H1 (cell line): ENCODE results near the gene MLKL. TPM values are rescaled to one million over a fixed set of nuclear protein-coding genes. Genes with fewer than 3 reads are reported as not detected.

ENCODE experiments used
- CTCF ChIA-PET: fragments of 300-600 bp; sonication (Branson Sonifier 250); formaldehyde crosslinking; loops from one replicate; lab custom pipeline; 2021; ENCODE audit not compliant: partially characterized antibody; lab: Charles Lee
- POLR2A ChIA-PET: fragments of 300-600 bp; sonication (Branson Sonifier 250); formaldehyde crosslinking; loops from one replicate; lab custom pipeline; 2021; ENCODE audit warnings: inconsistent platforms; ENCODE audit not compliant: partially characterized antibody; lab: Charles Lee
- DNase-seq, 2 experiments: peaks; one replicate each; pipeline versions ENCODE4 v3.0.0 to v3.0.0-alpha.2; 2010 to 2022; ENCODE audit warnings: low spot score in 2 of 2, low read depth in 1 of 2, mixed read lengths in 1 of 2
- FAIRE-seq: peaks from 2 replicates; lab custom pipeline; 2011; peaks lifted over from hg19 to GRCh38; lab: Jason Lieb, UNC
- H2AFZ ChIP-seq: 2 replicates; pipeline ENCODE4 v1.8.1; 2012; ENCODE audit warnings: low read length, inconsistent platforms
- H2AK5ac ChIP-seq: 2 replicates; pipeline ENCODE4 v1.6.1; 2013; ENCODE audit warnings: low read depth, low read length
- H2BK120ac ChIP-seq: replicated peaks from 2 replicates; pipeline ENCODE3; 2013; ENCODE audit warnings: low read depth, low read length, inconsistent platforms
- H2BK12ac ChIP-seq: 2 replicates; pipeline ENCODE4 v1.6.1; 2013; ENCODE audit warnings: low read depth, low read length
- H2BK15ac ChIP-seq: 2 replicates; pipeline ENCODE4 v1.6.1; 2013; ENCODE audit warnings: low read length
- H2BK20ac ChIP-seq: 2 replicates; pipeline ENCODE4 v1.6.1; 2013; ENCODE audit warnings: low read length
- H2BK5ac ChIP-seq: 2 replicates; pipeline ENCODE4 v1.6.1; 2013; ENCODE audit warnings: low read depth, low read length
- H3K14ac ChIP-seq: 2 replicates; pipeline ENCODE4 v1.6.1; 2013; ENCODE audit warnings: inconsistent platforms; ENCODE audit not compliant: insufficient read length
- H3K18ac ChIP-seq: 2 replicates; pipeline ENCODE4 v1.6.1; 2013; ENCODE audit warnings: low read length; ENCODE audit errors: extremely low read depth
- H3K23ac ChIP-seq: 2 replicates; pipeline ENCODE4 v1.6.1; 2013; ENCODE audit warnings: inconsistent platforms; ENCODE audit not compliant: insufficient read length
- H3K23me2 ChIP-seq: 2 replicates; pipeline ENCODE4 v1.6.1; 2013; ENCODE audit warnings: low read depth, low read length
- H3K27ac ChIP-seq: 2 replicates; pipeline ENCODE4 v1.6.1; 2011; ENCODE audit warnings: low read depth, low read length, inconsistent platforms
- H3K27me3 ChIP-seq, 4 experiments: replicated peaks in 1 of 4; 1 replicate in 1 of 4; 2 replicates in 3 of 4; pipeline versions ENCODE4 v1.6.1 to v1.8.1; 2011 to 2013; ENCODE audit warnings: low read length in 3 of 4, mild to moderate bottlenecking in 3 of 4, inconsistent platforms in 2 of 4, mixed read lengths in 2 of 4, moderate library complexity in 1 of 4; ENCODE audit not compliant: control insufficient read depth in 3 of 4, insufficient read depth in 3 of 4; ENCODE audit errors: extremely low read depth in 1 of 4
- H3K36me3 ChIP-seq, 4 experiments: 2 replicates each; pipeline versions ENCODE4 v1.6.1 to v1.8.1; 2011 to 2013; ENCODE audit warnings: mild to moderate bottlenecking in 4 of 4, low read length in 3 of 4, moderate library complexity in 2 of 4, control low read depth in 1 of 4, inconsistent platforms in 1 of 4; ENCODE audit not compliant: insufficient read depth in 4 of 4, control insufficient read depth in 2 of 4
- H3K4ac ChIP-seq: replicated peaks from 2 replicates; pipeline ENCODE3; 2013; ENCODE audit warnings: low read length, low read depth, mixed read lengths, inconsistent platforms; ENCODE audit not compliant: insufficient read length
- H3K4me1 ChIP-seq, 4 experiments: replicated peaks in 1 of 4; 1 replicate in 1 of 4; 2 replicates in 3 of 4; pipeline versions ENCODE4 v1.6.1 to v1.8.1; 2011 to 2013; ENCODE audit warnings: low read length in 3 of 4, inconsistent platforms in 2 of 4, mixed read lengths in 1 of 4; ENCODE audit not compliant: insufficient read depth in 4 of 4, control insufficient read depth in 3 of 4
- H3K4me2 ChIP-seq, 2 experiments: 2 replicates each; pipeline versions ENCODE4 v1.6.1 to v1.8.1; 2011 to 2013; ENCODE audit warnings: low read depth in 2 of 2, low read length in 2 of 2, control low read depth in 1 of 2, inconsistent platforms in 1 of 2, mild to moderate bottlenecking in 1 of 2; ENCODE audit not compliant: insufficient read depth in 1 of 2
- H3K4me3 ChIP-seq, 4 experiments: fragments of 200-600, 300-600 bp in 1 of 4; sonication (generic), shearing (Covaris generic), sonication (Bioruptor Twin) in 1 of 4; 2 replicates each; pipeline versions ENCODE4 v1.5.1 to v1.8.1; 2011 to 2016; ENCODE audit warnings: low read length in 4 of 4, low read depth in 3 of 4, control low read depth in 2 of 4, inconsistent platforms in 2 of 4, mild to moderate bottlenecking in 2 of 4, mixed read lengths in 1 of 4, moderate library complexity in 1 of 4; ENCODE audit not compliant: insufficient read depth in 2 of 4; ENCODE audit errors: extremely low read depth in 1 of 4
- H3K56ac ChIP-seq: replicated peaks from 2 replicates; pipeline ENCODE3; 2013; ENCODE audit warnings: low read depth, mild to moderate bottlenecking, mixed read lengths, low read length, inconsistent platforms; ENCODE audit not compliant: insufficient read length
- H3K79me1 ChIP-seq: 2 replicates; pipeline ENCODE4 v1.6.1; 2013; ENCODE audit warnings: low read depth, low read length, control low read depth
- H3K79me2 ChIP-seq, 2 experiments: 2 replicates each; pipeline versions ENCODE4 v1.6.1 to v1.8.1; 2012 to 2013; ENCODE audit warnings: low read length in 2 of 2, mild to moderate bottlenecking in 2 of 2, inconsistent platforms in 1 of 2; ENCODE audit not compliant: insufficient read depth in 2 of 2, control insufficient read depth in 1 of 2
- H3K9ac ChIP-seq, 4 experiments: replicated peaks in 1 of 4; 1 replicate in 1 of 4; 2 replicates in 3 of 4; pipeline versions ENCODE4 v1.6.1 to v1.8.1; 2011 to 2013; ENCODE audit warnings: low read depth in 3 of 4, low read length in 3 of 4, control low read depth in 2 of 4, mild to moderate bottlenecking in 2 of 4, moderate library complexity in 2 of 4, inconsistent platforms in 1 of 4; ENCODE audit errors: extremely low read depth in 1 of 4
- H3K9me3 ChIP-seq, 2 experiments: 2 replicates each; pipeline versions ENCODE4 v1.6.1 to v1.8.1; 2012 to 2013; ENCODE audit warnings: mild to moderate bottlenecking in 2 of 2, moderate library complexity in 2 of 2, control low read depth in 1 of 2, inconsistent platforms in 1 of 2, low read depth in 1 of 2, low read length in 1 of 2, mixed read lengths in 1 of 2; ENCODE audit not compliant: insufficient read depth in 2 of 2
- H4K20me1 ChIP-seq, 2 experiments: replicated peaks in 1 of 2; 2 replicates each; pipeline versions ENCODE3 to v1.8.1; 2011 to 2013; ENCODE audit warnings: inconsistent platforms in 2 of 2, low read length in 2 of 2, mild to moderate bottlenecking in 1 of 2; ENCODE audit not compliant: insufficient read depth in 2 of 2, control insufficient read depth in 1 of 2
- H4K5ac ChIP-seq: 2 replicates; pipeline ENCODE4 v1.6.1; 2013; ENCODE audit warnings: low read length, low read depth, mixed read lengths, inconsistent platforms; ENCODE audit not compliant: insufficient read length
- H4K8ac ChIP-seq: 2 replicates; pipeline ENCODE4 v1.8.0; 2013; ENCODE audit warnings: mild to moderate bottlenecking, moderate library complexity, low read length, inconsistent platforms; ENCODE audit not compliant: insufficient read depth; ENCODE audit errors: extremely low read depth
- H4K91ac ChIP-seq: replicated peaks from 2 replicates; pipeline ENCODE3; 2013; ENCODE audit warnings: low read length, mixed read lengths, inconsistent platforms; ENCODE audit not compliant: insufficient read length
- ATF2 ChIP-seq: IDR thresholded peaks from 2 replicates; pipeline ENCODE4 v1.6.1; 2012; ENCODE audit warnings: low read length, inconsistent platforms
- ATF3 ChIP-seq: IDR thresholded peaks from 2 replicates; pipeline ENCODE4 v1.6.1; 2011; ENCODE audit warnings: low read depth, mild to moderate bottlenecking, low read length; ENCODE audit not compliant: insufficient read depth
- CREB1 ChIP-seq: IDR thresholded peaks from 2 replicates; pipeline ENCODE4 v1.6.1; 2012; ENCODE audit warnings: inconsistent platforms
- EP300 ChIP-seq, 2 experiments: IDR thresholded peaks; 1 replicate in 1 of 2; 2 replicates in 1 of 2; pipeline ENCODE4 v1.6.1; 2011 to 2012; ENCODE audit warnings: low read depth in 2 of 2, low read length in 2 of 2, mild to moderate bottlenecking in 2 of 2, borderline replicate concordance in 1 of 2, inconsistent platforms in 1 of 2, moderate library complexity in 1 of 2
- JUND ChIP-seq: IDR thresholded peaks from 2 replicates; pipeline ENCODE4 v1.6.1; 2011; ENCODE audit warnings: mild to moderate bottlenecking, improper control_type of control experiment, low read length
- MAFK ChIP-seq: IDR thresholded peaks from 2 replicates; pipeline ENCODE4 v1.6.1; 2012; ENCODE audit warnings: low read depth, mild to moderate bottlenecking, improper control_type of control experiment, low read length
- NRF1 ChIP-seq: IDR thresholded peaks from 2 replicates; pipeline ENCODE4 v1.6.1; 2011; ENCODE audit warnings: mild to moderate bottlenecking, low read depth, low read length, improper control_type of control experiment
- POLR2AphosphoS5 ChIP-seq: IDR thresholded peaks from 2 replicates; pipeline ENCODE4 v1.6.1; 2011; ENCODE audit warnings: low read depth, low read length
- YY1 ChIP-seq: IDR thresholded peaks from 2 replicates; pipeline ENCODE4 v1.6.1; 2011; ENCODE audit warnings: low read depth, mild to moderate bottlenecking, low read length
- WGBS, 2 experiments: shearing (Covaris generic) in 1 of 2; methylation state at CpG; one replicate each; pipeline versions ENCODE4 v1.1.6 to v1.1.7; 2013 to 2015; ENCODE audit warnings: low lambda C conversion rate in 2 of 2, mixed read lengths in 2 of 2, inconsistent platforms in 1 of 2, low coverage in 1 of 2, missing lambda C conversion rate in 1 of 2; ENCODE audit not compliant: insufficient replicate concordance in 2 of 2, insufficient coverage in 1 of 2, insufficient read length in 1 of 2; ENCODE audit errors: extremely low coverage in 1 of 2, missing lambda C conversion rate in 1 of 2; 5-methylcytosine and 5-hydroxymethylcytosine counted together
- polyA plus RNA-seq, 7 experiments: library from polyadenylated mRNA; depleted of rRNA in 3 of 7; stranded (reverse) in 5 of 7; unstranded in 2 of 7; fragments of >200 nt in 5 of 7; fragments of 200-250 nt in 2 of 7; gene quantifications; 1 replicate in 5 of 7; 2 replicates in 1 of 7; 4 replicates in 1 of 7; pipeline versions ENCODE4 v1.2.1 to v1.2.3, GENCODE V29; 2011 to 2013; ENCODE audit warnings: missing spikeins in 2 of 7, mixed read lengths in 2 of 7
- total RNA-seq: library from RNA; stranded (reverse); fragmentation: NEBNext Ultra II Directional; extraction: Animal tissue kit (Norgen Biotek cat#: 25700); gene quantifications from 2 replicates; pipeline ENCODE4 v1.2.1, GENCODE V29; 2021
- TF ChIP-seq, protein P1 (sequence below): IDR thresholded peaks from 2 replicates; pipeline ENCODE4 v1.6.1; 2012; ENCODE audit warnings: inconsistent platforms

The MLKL gene
- total and polyA plus RNA-seq, 2 of the 8 experiments (the other 6 are each of a cell fraction or from before 2014, with no cell fraction given), result 1.6 to 2.1 TPM

- H3K23ac ChIP-seq, result no peak overlapping the region
- no peak overlapping the region for H3K4me2 ChIP-seq
- H2BK15ac ChIP-seq, result no peak overlapping the region
- TF ChIP-seq JUND (no peak), NRF1 (no peak), ATF3 (no peak), EP300 (IDR thresholded peaks at IDR 0.05; ENCODE audit: borderline replicate concordance in 1 of 2, low read depth in 2 of 2, low read length in 2 of 2) (no peak), POLR2AphosphoS5 (no peak), ATF2 (no peak), MAFK (no peak), YY1 (no peak), CREB1 (no peak)
- TF ChIP-seq, protein P1, sequence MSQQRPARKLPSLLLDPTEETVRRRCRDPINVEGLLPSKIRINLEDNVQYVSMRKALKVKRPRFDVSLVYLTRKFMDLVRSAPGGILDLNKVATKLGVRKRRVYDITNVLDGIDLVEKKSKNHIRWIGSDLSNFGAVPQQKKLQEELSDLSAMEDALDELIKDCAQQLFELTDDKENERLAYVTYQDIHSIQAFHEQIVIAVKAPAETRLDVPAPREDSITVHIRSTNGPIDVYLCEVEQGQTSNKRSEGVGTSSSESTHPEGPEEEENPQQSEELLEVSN, result no peak
These were observed 38.2 kb upstream of the MLKL start for GRCh38 chr16:74738816-74739215.

More at GRCh38 chr16:74738816-74739215, 38.2 kb upstream of the MLKL start:
- Histone ChIP-seq H3K79me1 (no peaks in the 10 kb centered on the region), H3K56ac (no peak overlapping the region), H4K8ac (no peak overlapping the region), H3K14ac (no peak overlapping the region), H2BK20ac (no peak overlapping the region), H3K9me3 (no peaks in the 10 kb centered on the region), H2BK12ac (0 out of 2 replicates have a peak overlapping the region, but pooled peaks have one; percentile 81), H2AK5ac (no peak overlapping the region), H2BK5ac (0 out of 2 replicates have a peak overlapping the region, but pooled peaks have one; percentile 35), H3K27me3 (no peaks in the 10 kb centered on the region), H4K91ac (peak overlapping the region; percentile 90), H3K18ac (no peak overlapping the region; the same call in 1 of the 2 replicates), H4K5ac (no peak overlapping the region), H2AFZ (no peak overlapping the region), H3K9ac (no peak overlapping the region), H3K79me2 (no peaks in the 10 kb centered on the region), H3K4me1 (peaks cover 0 to 28% (median 23%) of the 10 kb centered on the region in 4 experiments; a peak in 6 of 7 replicates), H3K27ac (no peak overlapping the region), H3K23me2 (peaks cover 2% of the 10 kb centered on the region; the same call in 1 of the 2 replicates), H3K4ac (no peak overlapping the region), H3K4me3 (no peak overlapping the region), H4K20me1 (no peaks in the 10 kb centered on the region), H2BK120ac (no peak overlapping the region), H3K36me3 (no peaks in the 10 kb centered on the region)
- FAIRE-seq (no peak), DNase-seq (no peak)
- CTCF ChIA-PET, result interaction anchor here (0.6 to 32.9 kb wide), 6 partner anchors 13 to 80 kb away, joined by 3 to 576 read pairs (median 3); partner anchors contain the start of gene FA2H
- WGBS, 2 experiments, result 87% methylated on average over 11 of the region's 11 CpGs; no CpG with 5 or more reads in 1 of the 2 experiments
- POLR2A ChIA-PET, result interaction anchor here (1.0 to 1.4 kb wide), 3 partner anchors 9 to 72 kb away, joined by 3 to 4 read pairs (median 3); partner anchors contain the start of gene RFWD3
